GM21529 (cell line): ENCODE results near the gene SMG1.
"Not testable (repeated sequence)": the region's sequence is repeated elsewhere in the genome, so short reads cannot be mapped to it uniquely, and the experiment has no call there.

Experiments used
- ATAC-seq: cut with Tn5 transposase; IDR thresholded peaks from one replicate; pipeline ENCODE4 v1.9.1; 2021; ENCODE audit not compliant: unreplicated experiment

Gene SMG1

DNA sequence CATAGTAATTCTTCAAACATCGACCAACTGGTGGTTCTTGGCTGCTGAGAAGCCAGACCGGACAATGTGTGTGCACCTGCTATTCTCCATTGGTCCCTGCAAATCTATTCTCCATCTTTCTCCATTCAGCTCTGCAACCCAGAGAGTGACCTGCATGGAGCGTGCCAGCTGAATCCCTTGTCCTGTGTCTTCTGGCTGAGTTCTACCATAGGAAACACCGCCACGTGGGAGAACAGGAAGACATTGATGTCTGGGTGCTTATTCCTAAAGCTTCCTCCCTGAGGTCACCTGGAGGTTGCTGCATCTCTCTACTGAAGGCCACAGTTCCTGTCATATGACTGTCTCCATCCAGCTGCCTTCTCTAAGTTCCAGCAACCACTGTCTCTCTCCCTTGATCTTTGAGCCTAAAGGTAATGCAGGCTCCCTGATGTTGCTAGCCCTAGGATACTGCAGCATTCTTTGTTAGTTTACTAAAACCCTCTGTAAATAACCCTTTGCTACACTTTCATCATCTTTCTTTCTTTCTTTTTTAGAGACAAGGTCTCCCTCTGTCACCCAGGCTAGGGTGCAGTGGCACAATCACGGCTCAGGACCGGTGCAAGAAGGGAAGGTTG is 10.6 kb upstream of the SMG1 start:
- no peak for ATAC-seq

DNA sequence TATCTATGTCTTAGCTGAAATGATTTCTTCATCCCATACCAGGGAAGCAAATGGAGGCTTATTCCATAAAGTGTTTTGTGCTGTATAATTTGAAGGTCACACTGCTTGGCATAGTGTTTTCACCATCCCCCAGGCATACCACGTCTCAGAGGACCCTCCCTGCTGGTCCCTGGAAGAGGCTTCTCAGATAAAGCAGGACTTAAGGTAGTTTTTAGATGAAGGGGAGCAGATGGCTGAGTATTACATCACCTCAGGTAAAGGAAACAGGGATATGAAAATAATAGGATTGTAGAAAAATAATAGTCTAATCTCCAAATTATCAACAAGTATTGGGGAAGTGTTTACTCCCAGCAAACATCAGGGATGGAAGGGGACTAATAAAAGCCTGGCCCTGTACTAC is 7.3 kb upstream of the SMG1 start:
- ATAC-seq = no peak

DNA sequence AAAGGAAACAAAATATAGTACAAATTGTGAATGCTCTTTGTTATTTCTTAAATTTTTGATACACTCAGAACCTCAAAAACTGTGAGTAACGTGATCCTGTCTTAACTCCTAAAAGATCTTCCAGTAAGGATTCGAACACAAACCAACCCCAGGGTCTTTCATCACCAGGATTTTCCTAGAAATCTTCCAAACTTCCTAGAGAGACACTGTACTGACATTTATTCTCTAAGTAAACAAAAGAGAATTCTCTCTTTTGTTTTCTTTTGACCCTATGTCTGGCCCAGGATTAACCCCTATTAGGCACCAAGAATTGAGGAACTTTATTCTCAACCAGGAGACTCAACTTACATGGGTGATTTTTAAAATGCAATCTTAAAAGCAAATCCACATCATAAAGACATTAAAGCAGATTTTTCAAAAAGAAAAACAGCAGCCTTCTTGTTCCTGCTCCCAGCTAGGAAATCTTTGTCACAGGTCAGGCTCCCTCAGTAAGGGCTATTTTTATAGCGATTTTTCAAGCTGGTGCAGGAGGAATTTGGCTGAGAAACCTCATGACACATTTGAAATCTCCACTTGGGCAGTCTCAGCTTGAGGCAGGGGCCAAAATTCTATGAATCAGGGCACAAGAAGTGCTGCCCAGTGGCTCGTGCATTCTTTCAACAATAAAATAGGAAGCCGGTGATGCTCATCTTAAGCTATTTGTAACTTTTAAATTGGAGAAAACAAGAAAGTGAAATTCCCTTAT is 6.2 kb upstream of the SMG1 start:
- no peak for ATAC-seq

DNA sequence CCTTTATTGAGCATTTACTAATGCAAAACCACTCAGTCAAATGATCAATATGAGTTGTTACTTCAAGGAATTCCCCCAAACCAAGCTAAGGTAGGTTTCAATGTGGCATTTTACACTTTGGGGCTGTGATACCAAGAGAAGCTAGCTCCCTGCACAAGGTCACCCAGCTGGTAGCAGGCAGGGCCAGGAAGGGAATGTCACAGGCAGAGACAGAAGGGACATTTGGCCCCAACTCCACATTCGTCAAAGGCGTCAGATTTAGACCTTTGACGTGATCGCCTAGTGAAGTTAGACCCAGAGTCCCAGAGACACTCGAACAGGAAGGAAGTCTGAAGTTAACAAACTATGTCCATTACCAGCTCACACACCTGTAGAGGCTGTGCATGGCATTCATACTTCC is 5.5 kb upstream of the SMG1 start:
- ATAC-seq = no peak

- ATAC-seq = not testable (repeated sequence)
Measured at GRCh38 chr16:18930095-18930494, 3.9 kb upstream of the SMG1 start.

DNA sequence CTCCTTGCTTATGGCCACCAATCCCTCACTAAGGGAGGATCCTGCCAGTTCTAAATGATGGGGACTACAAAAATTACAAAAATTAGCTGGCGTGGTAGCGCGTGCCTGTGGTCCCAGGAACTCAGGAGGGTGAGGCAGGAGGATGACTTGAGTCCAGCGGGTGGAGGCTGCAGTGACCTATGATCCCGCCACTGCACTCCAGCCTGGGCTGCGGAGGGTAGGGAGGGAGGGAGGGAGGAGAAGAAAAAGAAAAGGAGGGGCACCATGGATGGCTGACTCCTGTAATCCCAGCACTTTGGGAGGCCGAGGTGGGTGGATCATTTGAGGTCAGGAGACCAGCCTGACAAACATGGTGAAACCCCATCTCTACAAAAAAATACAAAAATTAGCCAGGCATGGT is 1.9 kb upstream of the SMG1 start:
- not testable (repeated sequence) for ATAC-seq

- ATAC-seq = peak; percentile 51
Measured at GRCh38 chr16:18925215-18925985, 808 bp downstream of the SMG1 start.

DNA sequence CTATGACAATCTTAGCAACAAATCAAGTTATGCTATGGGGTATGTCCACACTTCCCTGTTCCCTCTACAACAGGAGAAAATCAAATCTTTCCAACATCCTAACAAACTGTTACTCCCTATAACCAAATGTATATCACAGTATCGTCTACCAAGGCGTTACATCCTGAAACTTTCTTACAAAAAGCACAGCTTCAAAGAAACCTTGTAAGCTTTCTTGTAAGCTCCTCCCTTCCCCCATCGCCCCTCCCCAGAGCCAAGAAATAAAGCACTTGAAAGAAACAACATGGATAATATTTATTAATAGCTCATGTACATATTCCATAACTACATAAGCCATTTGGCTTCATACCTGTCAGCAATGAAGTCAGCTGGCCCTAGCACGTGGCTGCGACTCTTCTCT is 2.3 kb downstream of the SMG1 start:
- ATAC-seq = not testable (repeated sequence)

DNA sequence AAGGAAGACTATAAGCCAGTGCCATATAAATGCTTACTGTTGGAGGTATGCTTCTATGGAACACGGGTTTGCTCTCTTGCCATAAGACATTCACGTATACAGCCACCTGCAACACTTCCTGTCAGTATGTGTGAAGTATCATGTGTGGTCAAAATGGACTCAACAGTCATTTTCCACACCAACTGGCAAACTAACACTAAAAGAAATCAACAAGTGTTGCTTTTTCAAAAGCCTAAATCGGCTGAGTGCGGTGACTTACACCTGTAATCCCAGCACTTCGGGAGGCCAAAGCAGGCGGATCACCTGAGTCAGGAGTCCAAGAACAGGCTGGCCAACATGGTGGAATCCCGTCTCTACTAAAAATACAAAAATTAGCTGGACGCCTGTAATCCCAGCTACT is 3.1 kb downstream of the SMG1 start:
- ATAC-seq = not testable (repeated sequence)

DNA sequence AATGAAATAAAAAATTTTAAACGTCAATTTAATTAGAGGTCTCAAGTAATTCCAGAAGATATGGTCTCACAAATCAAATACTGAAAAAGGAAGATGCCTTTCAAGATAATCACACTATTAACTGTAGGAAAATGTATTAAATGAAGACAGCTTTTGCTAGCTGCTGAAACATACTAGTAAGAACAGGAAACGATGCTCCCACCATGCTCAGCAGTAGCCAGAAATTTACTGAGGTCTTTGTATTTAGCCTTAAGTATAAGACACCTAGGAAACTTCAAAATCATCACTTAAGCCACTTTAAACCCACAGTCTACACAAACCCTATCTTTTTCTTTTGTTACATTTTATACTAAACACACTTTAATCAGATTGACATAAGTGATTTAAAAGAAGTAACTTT is 16.6 kb downstream of the SMG1 start:
- not testable (repeated sequence) for ATAC-seq

DNA sequence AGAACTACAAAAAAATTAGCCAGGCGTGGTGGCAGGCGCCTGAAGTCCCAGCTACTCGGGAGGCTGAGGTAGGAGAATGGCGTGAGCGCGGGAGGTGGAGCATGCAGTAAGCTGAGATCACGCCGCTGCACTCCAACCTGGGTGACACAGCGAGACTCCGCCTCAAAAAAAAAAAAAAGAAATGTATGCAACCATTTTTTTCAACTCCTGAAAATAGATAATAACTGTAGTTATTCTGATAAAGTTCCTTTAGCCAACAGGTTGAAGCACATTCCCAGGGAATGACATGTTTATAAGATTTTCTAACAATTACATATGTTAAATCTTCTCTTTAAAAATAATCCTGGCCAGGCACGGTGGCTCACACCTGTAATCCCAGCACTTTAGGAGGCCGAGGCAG is 17.5 kb downstream of the SMG1 start:
- not testable (repeated sequence) for ATAC-seq

DNA sequence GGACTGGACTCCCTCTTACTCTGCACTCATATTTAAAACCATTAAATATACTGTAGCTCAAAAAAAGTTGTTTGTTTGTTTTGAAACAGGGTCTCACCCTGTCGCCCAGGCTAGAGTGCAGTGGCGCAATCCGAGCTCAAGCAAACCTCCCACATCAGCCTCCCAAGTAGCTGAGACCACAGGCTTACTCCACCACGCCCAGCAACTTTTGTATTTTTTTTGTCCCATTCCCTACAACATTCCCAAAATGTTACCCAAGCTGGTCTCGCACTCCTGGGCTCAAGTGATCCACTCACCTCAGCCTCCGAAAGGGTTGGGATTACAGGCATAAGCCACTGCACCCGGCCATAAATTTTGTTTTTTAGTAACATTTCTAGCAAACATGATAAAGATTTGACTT is 23.4 kb downstream of the SMG1 start:
- ATAC-seq = not testable (repeated sequence)

- not testable (repeated sequence) for ATAC-seq
Measured at GRCh38 chr16:18902044-18902443, 24.2 kb downstream of the SMG1 start.

DNA sequence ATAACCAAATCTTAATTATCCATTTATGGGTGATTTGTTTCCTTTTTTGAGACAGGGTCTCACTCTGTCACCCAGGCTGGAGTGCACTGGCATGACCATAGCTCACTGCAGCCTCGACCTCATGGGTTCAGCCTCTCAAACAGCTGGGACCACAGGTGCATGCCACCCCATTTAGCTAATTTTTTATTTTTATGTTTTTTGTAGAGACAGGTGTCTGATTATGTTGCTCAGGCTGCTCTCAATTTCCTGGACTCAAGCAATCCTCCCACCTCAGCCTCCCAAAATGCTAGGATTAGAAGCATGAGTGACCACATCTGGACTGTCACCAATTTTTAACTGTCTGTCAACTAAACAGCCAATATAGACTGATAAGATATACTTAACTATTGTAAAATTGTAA is 25.0 kb downstream of the SMG1 start:
- not testable (repeated sequence) for ATAC-seq

DNA sequence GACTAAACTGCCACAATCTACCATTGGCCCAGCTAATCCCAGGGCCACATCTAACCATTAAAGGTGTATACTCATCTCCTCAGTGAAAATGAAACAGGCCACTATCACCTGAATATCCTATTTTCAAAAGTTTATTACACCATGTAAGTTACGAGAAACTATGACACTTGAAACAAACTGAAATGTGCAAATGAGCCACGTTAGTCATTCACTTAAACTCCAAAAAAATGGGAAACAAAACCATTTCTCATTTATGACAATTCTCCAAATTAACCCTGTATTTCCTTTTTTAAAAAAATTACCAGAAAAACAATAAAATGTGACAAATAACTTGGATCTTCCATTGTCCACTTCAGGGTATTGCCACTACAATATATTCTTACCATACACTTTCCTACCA is 41.8 kb downstream of the SMG1 start:
- not testable (repeated sequence) for ATAC-seq

GRCh38 chr16:18877734-18878133 is 48.5 kb downstream of the SMG1 start:
- not testable (repeated sequence) for ATAC-seq

DNA sequence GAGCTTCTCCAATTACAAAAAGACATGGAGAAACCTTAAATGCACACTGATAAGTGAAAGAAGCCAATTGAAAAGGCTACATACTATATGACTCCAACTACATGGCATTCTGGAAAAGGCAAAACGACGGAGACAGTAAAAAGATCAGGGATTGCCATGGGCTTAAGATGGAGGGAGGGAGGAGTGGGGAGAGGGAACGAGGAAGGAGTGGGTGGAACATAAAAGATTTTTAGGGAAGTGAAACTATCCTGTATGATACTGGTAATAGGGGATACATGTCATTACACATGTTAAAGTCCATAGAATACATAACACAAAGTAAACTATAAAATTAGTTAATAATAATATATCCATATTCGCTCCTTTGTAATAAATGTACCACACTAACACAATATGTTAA is 48.9 kb downstream of the SMG1 start:
- not testable (repeated sequence) for ATAC-seq

GRCh38 chr16:18876301-18876700 is 49.9 kb downstream of the SMG1 start:
- not testable (repeated sequence) for ATAC-seq

DNA sequence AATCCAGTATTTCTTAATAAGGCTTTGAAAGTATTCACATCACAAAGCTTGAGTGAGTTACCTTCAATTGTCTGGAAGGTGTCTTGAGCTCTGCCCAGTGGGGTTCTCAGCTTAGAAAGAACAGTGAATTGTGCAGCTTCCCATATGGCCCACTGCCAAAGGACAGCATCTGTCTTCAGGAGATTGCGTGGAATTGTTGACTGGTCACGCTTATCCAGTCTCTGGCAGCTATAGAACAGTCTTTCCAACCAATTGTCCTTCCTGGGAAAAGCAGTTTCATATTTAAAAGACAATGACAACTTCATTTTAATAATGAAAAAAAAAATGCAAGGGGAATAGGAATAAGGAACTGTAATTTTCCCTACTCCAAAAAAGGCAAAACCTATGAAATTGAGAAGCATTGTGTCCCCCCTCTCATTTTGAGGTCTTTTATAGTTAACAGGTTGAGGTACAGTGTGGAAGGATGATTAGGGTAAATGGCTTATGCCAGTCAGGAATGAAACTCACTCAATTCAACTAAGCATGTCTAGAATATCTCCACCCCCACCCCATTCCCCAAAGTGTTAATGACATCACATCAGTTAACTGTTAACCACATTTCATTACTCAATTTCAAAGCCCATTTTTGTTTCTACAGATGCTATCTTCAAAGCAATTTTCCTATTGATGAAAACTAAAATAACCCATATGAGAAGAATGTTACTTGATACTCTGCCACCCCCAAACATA is 57.0 kb downstream of the SMG1 start:
- ATAC-seq = not testable (repeated sequence)

GRCh38 chr16:18866277-18866823 is 59.9 kb downstream of the SMG1 start:
- not testable (repeated sequence) for ATAC-seq

GRCh38 chr16:18862891-18863290 is 63.3 kb downstream of the SMG1 start:
- ATAC-seq = not testable (repeated sequence)
